Gastrocnemius medialis (tissue), 4 donors: ENCODE results near the gene CRHR2. TPM values are rescaled to one million over a fixed set of nuclear protein-coding genes. Genes with fewer than 3 reads are reported as not detected.
A peak's percentile ranks its signal among the peaks of the same experiment; 100 is the strongest.
"Not testable (repeated sequence)": the region's sequence is repeated elsewhere in the genome, so short reads cannot be mapped to it uniquely, and the experiment has no call there.

Experiments used
- ATAC-seq, 2 donors: fragments of 150-250 bp; one replicate each; pipeline ENCODE4 v1.9.1; 2016
- DNase-seq, 2 donors: peaks; one replicate each; pipeline ENCODE4 v3.0.0-alpha.2; 2019
- H3K27ac ChIP-seq, 4 donors: fragments of 200-600 bp; sonication (generic); 1 replicate in 1 of 4; 2 replicates in 3 of 4; pipeline ENCODE4 v1.5.1; 2016 to 2018; ENCODE audit warnings: mild to moderate bottlenecking in 2 of 4, moderate library complexity in 1 of 4
- H3K27me3 ChIP-seq, 3 donors: fragments of 200-600 bp; sonication (generic) in 2 of 3; 1 replicate in 1 of 3; 2 replicates in 2 of 3; pipeline versions ENCODE4 v1.5.1 to v1.6.0; 2016 to 2019; ENCODE audit warnings: mild to moderate bottlenecking in 1 of 3, moderate library complexity in 1 of 3
- H3K36me3 ChIP-seq, 2 donors: fragments of 200-600 bp; sonication (generic) in 1 of 2; one replicate each; pipeline ENCODE4 v1.5.1; 2017 to 2018
- H3K4me1 ChIP-seq, 2 donors: fragments of 200-600 bp; sonication (generic) in 1 of 2; one replicate each; pipeline ENCODE4 v1.5.1; 2016 to 2017; ENCODE audit warnings: mild to moderate bottlenecking in 2 of 2
- H3K4me3 ChIP-seq, 4 donors: fragments of 200-600 bp; sonication (generic) in 3 of 4; 1 replicate in 1 of 4; 2 replicates in 3 of 4; pipeline ENCODE4 v1.5.1; 2016 to 2019; ENCODE audit warnings: mild to moderate bottlenecking in 2 of 4
- H3K9me3 ChIP-seq, 3 donors: fragments of 200-600 bp; sonication (generic) in 2 of 3; 1 replicate in 1 of 3; 2 replicates in 2 of 3; pipeline ENCODE4 v1.5.1; 2016 to 2019
- CTCF ChIP-seq, 5 experiments: fragments of 450-650 bp in 3 of 5; fragments of 200-600 bp in 2 of 5; sonication (generic) in 2 of 5; IDR thresholded peaks in 4 of 5; conservative IDR thresholded peaks in 1 of 5; 1 replicate in 4 of 5; 2 replicates in 1 of 5; pipeline ENCODE4 v1.5.1; 2016 to 2019; ENCODE audit warnings: antibody characterized with exemption in 5 of 5, mild to moderate bottlenecking in 3 of 5, moderate library complexity in 3 of 5
- POLR2A ChIP-seq, 2 donors: fragments of 450-650 bp; IDR thresholded peaks; one replicate each; pipeline ENCODE4 v1.6.1; 2017; ENCODE audit warnings: antibody characterized with exemption in 2 of 2, mild to moderate bottlenecking in 2 of 2, moderate library complexity in 2 of 2
- in situ Hi-C, 4 donors: fragments of 200-750 bp; cut with MboI; loops; one replicate each; pipeline versions ENCODE4 v1.15.0 to v1.8.0; 2017; ENCODE audit warnings: low sequenced_read_pairs in 4 of 4
- intact Hi-C: fragments of 100-400 bp; cut with DNase I; formaldehyde crosslinking; loops from one replicate; pipeline ENCODE4 v1.15.1; 2023; ENCODE audit warnings: low total_unique reads
- total RNA-seq, 4 donors: library from RNA; depleted of rRNA; stranded (reverse); fragments of >200 nt; gene quantifications; one replicate each; pipeline versions ENCODE4 v1.1.0 to v1.2.3, GENCODE V29; 2016

Gene CRHR2
- total RNA-seq, 4 donors from 2014 or later: 0.07 to 0.52 TPM; not detected in 2

DNA sequence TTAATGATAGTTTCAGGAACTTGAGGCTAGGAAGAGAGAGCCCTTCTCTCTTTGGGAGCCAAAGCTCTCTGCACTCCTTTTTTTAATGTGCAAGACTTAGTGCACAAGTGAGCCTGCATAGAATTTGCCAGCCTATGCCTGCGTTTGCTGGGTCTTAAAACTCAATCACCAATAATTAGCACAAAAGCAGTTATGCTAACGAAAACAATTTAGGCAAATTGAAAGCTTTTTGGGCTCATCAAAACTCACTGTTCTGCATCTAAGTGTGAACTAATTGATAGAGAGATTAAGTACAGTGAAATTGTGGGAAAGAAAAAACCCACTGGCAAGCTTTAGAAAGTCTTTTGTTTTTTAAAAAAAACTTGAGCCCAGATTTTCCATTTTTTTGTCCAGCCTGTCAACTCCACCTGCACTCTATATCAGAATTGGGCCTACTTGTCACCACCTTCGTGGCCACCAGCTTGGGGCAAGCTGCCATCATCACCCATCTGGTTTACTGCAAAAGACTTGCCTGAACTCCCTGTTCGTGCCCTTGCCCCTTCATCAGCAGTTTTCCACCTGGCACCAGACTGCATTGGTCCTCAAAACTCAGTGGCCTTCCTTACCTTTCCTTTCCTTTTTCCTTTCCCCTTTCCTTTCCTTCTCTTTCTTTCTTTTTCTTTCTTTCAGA lies 37.8 kb downstream of the CRHR2 start:
- Histone ChIP-seq H3K4me3 (no peak overlapping the region), H3K27me3 (no peaks in the 10 kb centered on the region), H3K9me3 (no peaks in the 10 kb centered on the region), H3K36me3 (peaks cover 0 to 5% of the 10 kb centered on the region in 2 donors), H3K27ac (no peak overlapping the region), H3K4me1 (no peaks in the 10 kb centered on the region)
- intact Hi-C loops (no loop called here), in situ Hi-C loops (no loop called here)
- no peak for ATAC-seq
- DNase-seq: no peak
- no peak for TF ChIP-seq POLR2A (IDR thresholded peaks at IDR 0.05)
- no peak for TF ChIP-seq CTCF (IDR thresholded peaks at IDR 0.05 in 4 of 5, conservative IDR thresholded peaks at IDR 0.05 in 1 of 5)

DNA sequence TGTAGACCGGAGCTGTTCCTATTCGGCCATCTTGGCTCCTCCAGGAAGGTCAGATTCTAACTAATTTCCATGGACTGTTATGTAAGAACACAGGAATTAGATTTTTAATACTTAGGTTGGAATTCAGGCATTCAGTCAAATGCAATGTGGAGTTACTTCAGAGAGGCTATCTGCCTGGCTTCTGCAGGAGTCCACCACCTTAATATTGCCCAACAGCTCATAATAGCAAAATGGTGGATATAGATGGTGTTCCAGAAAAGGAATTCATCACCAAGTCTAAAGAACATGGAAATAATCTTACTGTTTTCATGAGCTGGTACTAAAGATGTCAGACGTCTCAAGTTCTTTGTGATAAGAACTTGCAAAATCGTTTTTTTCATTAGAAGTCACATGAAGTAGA lies 39.5 kb downstream of the CRHR2 start:
- no peak overlapping the region for H3K4me3 ChIP-seq
- H3K36me3 ChIP-seq: peaks cover 0 to 5% of the 10 kb centered on the region in 2 donors
- no peak for TF ChIP-seq POLR2A (IDR thresholded peaks at IDR 0.05)
- TF ChIP-seq CTCF (IDR thresholded peaks at IDR 0.05 in 4 of 5, conservative IDR thresholded peaks at IDR 0.05 in 1 of 5): no peak
- in situ Hi-C loops (no loop called here), intact Hi-C loops (no loop called here)
- no peaks in the 10 kb centered on the region for H3K27me3 ChIP-seq
- no peaks in the 10 kb centered on the region for H3K9me3 ChIP-seq
- DNase-seq (no peak), ATAC-seq (no peak)
- no peaks in the 10 kb centered on the region for H3K4me1 ChIP-seq
- no peak overlapping the region for H3K27ac ChIP-seq

GRCh38 chr7:30642322-30642721 lies 39.9 kb downstream of the CRHR2 start:
- in situ Hi-C loops, H3K36me3 ChIP-seq, H3K9me3 ChIP-seq, ATAC-seq, DNase-seq, H3K4me1 ChIP-seq, H3K27me3 ChIP-seq, H3K27ac ChIP-seq, H3K4me3 ChIP-seq, intact Hi-C loops: not testable (repeated sequence)

DNA sequence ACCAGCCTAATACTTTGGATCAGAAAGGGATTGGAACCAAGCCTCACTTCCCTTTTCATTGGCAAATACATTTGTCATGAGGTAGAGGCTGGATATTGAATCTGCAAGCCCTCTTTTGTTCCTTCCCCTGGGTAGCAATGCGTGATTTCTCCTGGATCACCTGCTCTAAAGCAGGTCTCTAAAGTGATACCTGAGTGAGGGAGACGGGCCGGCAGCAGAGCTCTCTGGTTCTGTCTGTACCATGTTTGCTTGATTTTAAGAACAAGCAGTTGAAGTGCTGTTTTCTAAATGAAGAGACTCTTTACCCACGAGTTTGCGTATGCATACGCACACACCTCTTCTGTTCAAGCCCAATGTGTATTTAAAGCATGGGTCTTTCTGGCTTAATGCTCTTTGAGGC lies 46.5 kb downstream of the CRHR2 start:
- Histone ChIP-seq H3K9me3 (no peaks in the 10 kb centered on the region), H3K4me3 (no peak overlapping the region), H3K27ac (no peak overlapping the region), H3K4me1 (no peaks in the 10 kb centered on the region), H3K36me3 (peaks cover 0 to 51% of the 10 kb centered on the region in 2 donors), H3K27me3 (no peaks in the 10 kb centered on the region)
- ATAC-seq (no peak), DNase-seq (no peak)
- intact Hi-C loops (no loop called here), in situ Hi-C loops (no loop called here)
- TF ChIP-seq CTCF (IDR thresholded peaks at IDR 0.05 in 4 of 5, conservative IDR thresholded peaks at IDR 0.05 in 1 of 5): no peak

DNA sequence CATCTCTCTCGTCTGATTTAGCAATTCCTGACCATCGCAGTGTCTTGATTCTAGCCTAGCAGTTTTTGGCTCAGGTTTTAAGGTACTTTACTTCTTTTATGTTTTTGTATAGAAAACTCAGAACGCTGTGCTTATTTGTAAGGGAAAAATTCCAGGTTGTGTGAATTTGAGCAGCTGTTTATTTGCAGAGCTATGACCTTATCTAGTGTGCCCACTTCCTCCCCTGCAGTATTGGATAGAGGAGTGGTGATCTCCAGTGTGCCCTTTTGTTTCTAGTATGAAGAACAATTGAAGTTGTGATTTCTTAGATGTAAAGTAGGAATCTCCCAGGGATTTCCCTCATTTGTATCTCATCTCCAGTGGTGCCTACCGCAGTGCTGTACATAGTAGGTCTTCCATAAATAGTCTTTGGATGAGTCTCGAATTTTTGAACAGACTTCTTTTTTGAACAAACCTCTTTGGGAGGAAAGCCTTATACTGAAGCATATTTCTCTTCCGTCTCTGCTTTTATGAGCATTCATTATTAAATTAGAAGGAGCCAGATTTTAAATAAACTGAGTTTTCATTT lies 47.5 kb downstream of the CRHR2 start:
- ATAC-seq (no peak), DNase-seq (no peak)
- TF ChIP-seq CTCF (IDR thresholded peaks at IDR 0.05 in 4 of 5, conservative IDR thresholded peaks at IDR 0.05 in 1 of 5) (no peak), POLR2A (IDR thresholded peaks at IDR 0.05) (no peak)
- intact Hi-C loops: no loop called here
- Histone ChIP-seq H3K4me1 (no peaks in the 10 kb centered on the region), H3K27me3 (no peaks in the 10 kb centered on the region), H3K9me3 (no peaks in the 10 kb centered on the region), H3K4me3 (no peak overlapping the region), H3K27ac (peak overlapping the region in 1 of 4 donors; percentile 48), H3K36me3 (peaks cover 0 to 60% of the 10 kb centered on the region in 2 donors)
- in situ Hi-C loops: no loop called here
